Measurements from ENCODE around the gene ZNF598.

ZNF598 gene

GRCh38 chr16:2047330-2048115 is 37.9 kb upstream of the ZNF598 start, which contains the start of the genes NTHL1 and TSC2 (continued):
- no peak for TF ChIP-seq AEBP2 (tag by site-specific recombination; IDR thresholded peaks at IDR 0.05; ENCODE audit: borderline replicate concordance)
- no peak for TF ChIP-seq ZNF510 (tag by site-specific recombination; IDR thresholded peaks at IDR 0.05; ENCODE audit: insufficient replicate concordance)
- TF ChIP-seq ZNF514 (tag by site-specific recombination; IDR thresholded peaks at IDR 0.05): no peak
- no peak for TF ChIP-seq ZNF777 (tag by site-specific recombination; IDR thresholded peaks at IDR 0.05; ENCODE audit: borderline replicate concordance)
- TF ChIP-seq KLF1 (tag by site-specific recombination; IDR thresholded peaks at IDR 0.05): peak; percentile 42; the same call in 1 of the 2 replicates
- TF ChIP-seq EGR2 (tag by site-specific recombination; IDR thresholded peaks at IDR 0.05; ENCODE audit: low read depth): peak; percentile 92
- peak; percentile 97 for TF ChIP-seq ZNF692 (tag by site-specific recombination; IDR thresholded peaks at IDR 0.05)
- peak; percentile 81 for TF ChIP-seq SP2 (tag by site-specific recombination; IDR thresholded peaks at IDR 0.05)
- TF ChIP-seq ZNF148 (tag by site-specific recombination; IDR thresholded peaks at IDR 0.05; ENCODE audit: borderline replicate concordance): no peak
- peak; percentile 84; the same call in 1 of the 2 replicates for TF ChIP-seq ELK4 (IDR thresholded peaks at IDR 0.05; ENCODE audit: borderline replicate concordance, low read depth, low read length)
- TF ChIP-seq ZNF513 (tag by site-specific recombination; IDR thresholded peaks at IDR 0.05): no peak
- TF ChIP-seq ZNF394 (tag by site-specific recombination; IDR thresholded peaks at IDR 0.05; ENCODE audit: borderline replicate concordance): peak; percentile 43; the same call in 1 of the 2 replicates
- TF ChIP-seq ZNF157 (tag by site-specific recombination; IDR thresholded peaks at IDR 0.05): no peak
- TF ChIP-seq ZNF18 (tag by site-specific recombination; IDR thresholded peaks at IDR 0.05): 0 out of 2 replicates have a peak, but pooled peaks have one; percentile 38
- no peak for TF ChIP-seq ZNF544 (tag by site-specific recombination; IDR thresholded peaks at IDR 0.05)
- no peak for TF ChIP-seq GFI1B (tag by site-specific recombination; IDR thresholded peaks at IDR 0.05)
- TF ChIP-seq SP7 (tag by site-specific recombination; IDR thresholded peaks at IDR 0.05): peak; percentile 77
- no peak for TF ChIP-seq ZNF473 (tag by site-specific recombination; IDR thresholded peaks at IDR 0.05)
- TF ChIP-seq PRDM10 (tag by site-specific recombination; IDR thresholded peaks at IDR 0.05): peak; percentile 82
- TF ChIP-seq ZNF175 (tag by site-specific recombination; IDR thresholded peaks at IDR 0.05): no peak
- TF ChIP-seq ZNF580 (tag by site-specific recombination; IDR thresholded peaks at IDR 0.05): peak; percentile 100
